Nephron (organoid): Measurements from ENCODE around the gene BSCL2.

Source experiments
- H3K27ac Mint-ChIP-seq, 3 experiments: 2 replicates each; pipeline ENCODE4 v1.8.0; 2020; ENCODE audit warnings: mixed read lengths in 3 of 3, mild to moderate bottlenecking in 2 of 3, moderate library complexity in 1 of 3
- H3K27me3 Mint-ChIP-seq: 2 replicates; pipeline ENCODE4 v1.8.0; 2021; ENCODE audit warnings: low read depth, mild to moderate bottlenecking, moderate library complexity, mixed read lengths
- H3K36me3 Mint-ChIP-seq: 2 replicates; pipeline ENCODE4 v1.8.0; 2020; ENCODE audit warnings: low read depth, mixed read lengths
- H3K4me1 Mint-ChIP-seq: 2 replicates; pipeline ENCODE4 v1.8.0; 2020; ENCODE audit warnings: mixed read lengths
- H3K4me3 Mint-ChIP-seq, 3 experiments: 2 replicates each; pipeline ENCODE4 v1.8.0; 2020; ENCODE audit warnings: mild to moderate bottlenecking in 3 of 3, mixed read lengths in 3 of 3, moderate library complexity in 2 of 3
- H3K9me3 Mint-ChIP-seq: 2 replicates; pipeline ENCODE4 v1.8.0; 2020; ENCODE audit warnings: mixed read lengths
- TF ChIP-seq, protein P1 (sequence below), 3 experiments: fragments of 200-600 bp; sonication (generic); IDR thresholded peaks; one replicate each; pipeline ENCODE4 v1.5.0; 2021; ENCODE audit warnings: antibody characterized with exemption in 3 of 3; ENCODE audit not compliant: unreplicated experiment in 3 of 3

BSCL2 gene

DNA sequence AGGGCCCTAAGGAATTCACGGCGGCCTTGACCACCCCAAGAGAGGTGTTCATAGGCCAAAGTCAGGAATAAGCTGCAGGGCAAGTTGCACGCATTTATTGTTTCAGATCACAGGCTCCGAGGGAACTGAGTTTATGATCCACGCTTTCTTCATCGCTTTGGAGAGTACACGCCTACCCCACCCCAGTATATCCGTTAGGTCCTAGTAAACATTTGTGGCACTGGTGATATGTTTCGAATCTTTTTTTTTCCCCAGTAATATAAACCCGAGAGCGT, 61.6 kb downstream of the BSCL2 start:
- peak overlapping the region; percentile 85 to 99 (median 94) for H3K27ac Mint-ChIP-seq
- peak overlapping the region; percentile 98 to 100 (median 99) for H3K4me3 Mint-ChIP-seq
- H3K27me3 Mint-ChIP-seq, result no peaks in the 10 kb centered on the region
- peaks cover 15% of the 10 kb centered on the region for H3K4me1 Mint-ChIP-seq
- no peaks in the 10 kb centered on the region for H3K9me3 Mint-ChIP-seq
- TF ChIP-seq, protein P1, sequence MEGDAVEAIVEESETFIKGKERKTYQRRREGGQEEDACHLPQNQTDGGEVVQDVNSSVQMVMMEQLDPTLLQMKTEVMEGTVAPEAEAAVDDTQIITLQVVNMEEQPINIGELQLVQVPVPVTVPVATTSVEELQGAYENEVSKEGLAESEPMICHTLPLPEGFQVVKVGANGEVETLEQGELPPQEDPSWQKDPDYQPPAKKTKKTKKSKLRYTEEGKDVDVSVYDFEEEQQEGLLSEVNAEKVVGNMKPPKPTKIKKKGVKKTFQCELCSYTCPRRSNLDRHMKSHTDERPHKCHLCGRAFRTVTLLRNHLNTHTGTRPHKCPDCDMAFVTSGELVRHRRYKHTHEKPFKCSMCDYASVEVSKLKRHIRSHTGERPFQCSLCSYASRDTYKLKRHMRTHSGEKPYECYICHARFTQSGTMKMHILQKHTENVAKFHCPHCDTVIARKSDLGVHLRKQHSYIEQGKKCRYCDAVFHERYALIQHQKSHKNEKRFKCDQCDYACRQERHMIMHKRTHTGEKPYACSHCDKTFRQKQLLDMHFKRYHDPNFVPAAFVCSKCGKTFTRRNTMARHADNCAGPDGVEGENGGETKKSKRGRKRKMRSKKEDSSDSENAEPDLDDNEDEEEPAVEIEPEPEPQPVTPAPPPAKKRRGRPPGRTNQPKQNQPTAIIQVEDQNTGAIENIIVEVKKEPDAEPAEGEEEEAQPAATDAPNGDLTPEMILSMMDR (IDR thresholded peaks at IDR 0.05; ENCODE audit: unreplicated experiment in 3 of 3), result no peak
- peaks cover 21% of the 10 kb centered on the region for H3K36me3 Mint-ChIP-seq

DNA sequence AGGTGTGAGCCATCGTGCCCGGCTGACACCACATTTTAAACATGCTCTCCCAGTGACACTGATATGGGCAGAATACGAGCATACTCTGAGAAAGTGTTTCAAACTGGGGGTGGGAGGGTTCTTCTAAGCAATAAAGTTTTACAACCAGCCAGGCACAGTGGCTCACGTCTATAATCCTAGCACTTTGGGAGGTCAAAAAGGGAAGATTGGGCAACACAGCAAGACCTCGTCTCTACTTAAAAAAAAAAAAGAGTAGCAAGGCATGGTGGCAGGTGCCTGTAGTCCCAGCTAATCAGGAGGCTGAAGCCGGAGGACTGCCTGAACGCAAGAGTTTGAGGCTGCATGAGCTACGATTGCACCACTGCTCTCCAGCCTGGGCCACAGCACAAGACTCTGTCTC, 63.0 kb downstream of the BSCL2 start:
- TF ChIP-seq, protein P1 (IDR thresholded peaks at IDR 0.05; ENCODE audit: unreplicated experiment in 3 of 3), result no peak
- peak overlapping the region; percentile 51 to 93 (median 85) for H3K27ac Mint-ChIP-seq
- H3K9me3 Mint-ChIP-seq, result no peaks in the 10 kb centered on the region
- H3K4me3 Mint-ChIP-seq, result peak overlapping the region; percentile 66 to 80 (median 72)
- no peaks in the 10 kb centered on the region for H3K27me3 Mint-ChIP-seq
- H3K36me3 Mint-ChIP-seq, result peaks cover 25% of the 10 kb centered on the region
- peaks cover 15% of the 10 kb centered on the region for H3K4me1 Mint-ChIP-seq
